ENCODE results near the gene CDC34. TPM values are rescaled to one million over a fixed set of nuclear protein-coding genes. Genes with fewer than 3 reads are reported as not detected.

The CDC34 gene
- total RNA-seq, 2 donors from 2014 or later = 128 to 138 TPM

DNA sequence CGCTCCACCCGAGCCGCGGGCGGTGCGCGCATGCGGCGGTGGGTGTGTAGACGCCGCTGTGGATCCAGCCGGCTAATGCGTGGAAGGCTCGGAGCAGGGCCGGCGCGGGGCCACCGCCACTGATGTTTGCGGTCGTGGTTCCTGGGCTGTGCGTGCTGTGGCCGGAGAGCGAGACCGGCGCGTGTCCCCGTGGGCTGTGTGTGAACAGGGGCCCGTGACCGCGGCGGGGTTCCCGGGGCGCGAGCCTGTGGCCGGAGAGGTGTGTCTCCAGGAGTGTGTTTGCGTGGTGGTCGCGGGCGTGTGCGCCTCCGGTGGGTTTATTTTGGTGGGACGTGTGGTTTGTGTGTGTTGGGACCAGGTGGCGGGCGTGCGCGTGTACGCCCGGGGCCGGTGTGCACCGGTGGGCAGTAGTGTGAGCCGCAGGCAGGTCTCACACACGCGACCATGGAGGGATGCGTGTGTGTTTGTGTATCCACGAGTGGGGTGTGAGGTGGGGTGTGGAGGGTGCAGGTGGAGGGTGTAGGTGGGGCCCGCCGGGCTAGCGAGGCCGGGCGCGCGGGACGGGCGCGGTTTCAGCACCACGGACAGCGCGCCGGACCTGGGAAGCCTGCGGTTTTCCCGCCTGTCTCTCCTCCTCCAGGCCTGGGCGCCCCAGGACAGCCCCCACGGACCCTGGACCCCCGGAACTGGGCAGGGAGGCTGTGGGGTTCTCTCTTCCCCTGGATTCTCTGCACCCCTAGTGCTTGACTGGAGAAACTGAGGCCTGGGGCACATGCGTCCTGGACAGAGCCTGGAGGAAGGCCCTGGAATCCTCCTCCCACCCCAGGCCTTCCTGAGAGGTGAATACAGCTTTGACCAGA lies 59.8 kb downstream of the CDC34 start:
- peaks cover 58% of the 10 kb centered on the region for H3K27me3 ChIP-seq (ENCODE audit: control insufficient read depth, insufficient read depth, low read length, poor library complexity, severe bottlenecking)
- WGBS, 2 experiments (ENCODE audit: insufficient coverage in 1 of 2, insufficient read length in 1 of 2) = 38 to 43% methylated on average over 6 to 75 of the region's 75 CpGs
- no peaks in the 10 kb centered on the region for H3K36me3 Mint-ChIP-seq (ENCODE audit: low read depth)

More for the DNA sequence above, 59.8 kb downstream of the CDC34 start:
- Mint-ChIP-seq H3K9me3 (no peaks in the 10 kb centered on the region), H3K4me3 (peak overlapping the region; percentile 38), H3K4me1 (no peaks in the 10 kb centered on the region), H3K27ac (no peak overlapping the region), H3K27me3 (ENCODE audit: insufficient read depth) (peaks cover 50% of the 10 kb centered on the region)
- DNase-seq = peak; percentile 87
- TF ChIP-seq, protein P1, sequence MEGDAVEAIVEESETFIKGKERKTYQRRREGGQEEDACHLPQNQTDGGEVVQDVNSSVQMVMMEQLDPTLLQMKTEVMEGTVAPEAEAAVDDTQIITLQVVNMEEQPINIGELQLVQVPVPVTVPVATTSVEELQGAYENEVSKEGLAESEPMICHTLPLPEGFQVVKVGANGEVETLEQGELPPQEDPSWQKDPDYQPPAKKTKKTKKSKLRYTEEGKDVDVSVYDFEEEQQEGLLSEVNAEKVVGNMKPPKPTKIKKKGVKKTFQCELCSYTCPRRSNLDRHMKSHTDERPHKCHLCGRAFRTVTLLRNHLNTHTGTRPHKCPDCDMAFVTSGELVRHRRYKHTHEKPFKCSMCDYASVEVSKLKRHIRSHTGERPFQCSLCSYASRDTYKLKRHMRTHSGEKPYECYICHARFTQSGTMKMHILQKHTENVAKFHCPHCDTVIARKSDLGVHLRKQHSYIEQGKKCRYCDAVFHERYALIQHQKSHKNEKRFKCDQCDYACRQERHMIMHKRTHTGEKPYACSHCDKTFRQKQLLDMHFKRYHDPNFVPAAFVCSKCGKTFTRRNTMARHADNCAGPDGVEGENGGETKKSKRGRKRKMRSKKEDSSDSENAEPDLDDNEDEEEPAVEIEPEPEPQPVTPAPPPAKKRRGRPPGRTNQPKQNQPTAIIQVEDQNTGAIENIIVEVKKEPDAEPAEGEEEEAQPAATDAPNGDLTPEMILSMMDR (conservative IDR thresholded peaks at IDR 0.05) = no peak
- Histone ChIP-seq H3K9ac (ENCODE audit: extremely low read depth, low read length, poor library complexity, severe bottlenecking) (no peak overlapping the region), H3K27ac (ENCODE audit: low read depth, low read length) (no peak overlapping the region), H3K36me3 (ENCODE audit: control insufficient read depth, insufficient read depth, low read length) (no peaks in the 10 kb centered on the region), H3K4me3 (ENCODE audit: low read length) (no peak overlapping the region), H3K9me3 (ENCODE audit: control insufficient read depth, low read length) (no peaks in the 10 kb centered on the region), H3K4me1 (ENCODE audit: control insufficient read depth, insufficient read depth, low read length) (no peaks in the 10 kb centered on the region)

Other genes starting within 250 kb of the CDC34 start
- gene PLPP2, start 240.4 kb upstream of the CDC34 start, total RNA-seq = 10 to 100 TPM; 49.9 to 56.9 TPM
- gene MIER2, start 187.0 kb upstream of the CDC34 start, total RNA-seq = 10 to 100 TPM; 50.5 to 51.3 TPM
- 10 to 100 TPM in 1 of 2 donors, 1 to 10 TPM in 1; 5.6 to 25.0 TPM for gene C2CD4C, start 122.6 kb upstream of the CDC34 start, total RNA-seq
- 10 to 100 TPM; 56.5 to 93.0 TPM for gene SHC2, start 70.7 kb upstream of the CDC34 start, total RNA-seq
- gene MADCAM1, start 35.3 kb upstream of the CDC34 start, total RNA-seq = 1 to 10 TPM in 1 of 2 donors, under 1 TPM in 1; 0.46 to 1.5 TPM
- 10 to 100 TPM; 11.7 to 13.0 TPM for gene TPGS1, start 24.3 kb upstream of the CDC34 start, total RNA-seq
- under 1 TPM in 1 of 2 donors, not detected in 1; 0.51 TPM for gene GZMM, start 12.3 kb downstream of the CDC34 start, total RNA-seq
- gene BSG, start 40.8 kb downstream of the CDC34 start, total RNA-seq = 100 to 1,000 TPM; 808 to 833 TPM
- under 1 TPM; 0.15 to 0.75 TPM for gene HCN2, start 58.1 kb downstream of the CDC34 start, total RNA-seq
- gene POLRMT, start 101.8 kb downstream of the CDC34 start, total RNA-seq = 10 to 100 TPM; 76.6 to 86.4 TPM
- under 1 TPM; 0.81 to 0.82 TPM for gene FGF22, start 108.1 kb downstream of the CDC34 start, total RNA-seq
- gene RNF126, start 131.5 kb downstream of the CDC34 start, total RNA-seq = 10 to 100 TPM; 49.1 to 66.4 TPM
- gene FSTL3, start 144.6 kb downstream of the CDC34 start, total RNA-seq = 10 to 100 TPM in 1 of 2 donors, 1 to 10 TPM in 1; 9.8 to 14.1 TPM
- gene PRSS57, start 163.7 kb downstream of the CDC34 start, total RNA-seq = not detected
- 10 to 100 TPM; 32.9 to 40.8 TPM for gene PALM, start 177.2 kb downstream of the CDC34 start, total RNA-seq
- gene MISP, start 219.4 kb downstream of the CDC34 start, total RNA-seq = under 1 TPM in 1 of 2 donors, not detected in 1; 0.11 TPM